ENCODE results near the gene KCNC3. TPM values are rescaled to one million over a fixed set of nuclear protein-coding genes. Genes with fewer than 3 reads are reported as not detected.

KCNC3 gene
- total RNA-seq, 1 donor from 2014 or later: 12.8 TPM

- Histone ChIP-seq H3K9me3 (no peaks in the 10 kb centered on the region), H3K4me3 (no peak overlapping the region), H3K27ac (no peak overlapping the region), H3K27me3 (no peaks in the 10 kb centered on the region), H3K36me3 (no peaks in the 10 kb centered on the region), H3K4me1 (no peaks in the 10 kb centered on the region)
- TF ChIP-seq, protein P1, sequence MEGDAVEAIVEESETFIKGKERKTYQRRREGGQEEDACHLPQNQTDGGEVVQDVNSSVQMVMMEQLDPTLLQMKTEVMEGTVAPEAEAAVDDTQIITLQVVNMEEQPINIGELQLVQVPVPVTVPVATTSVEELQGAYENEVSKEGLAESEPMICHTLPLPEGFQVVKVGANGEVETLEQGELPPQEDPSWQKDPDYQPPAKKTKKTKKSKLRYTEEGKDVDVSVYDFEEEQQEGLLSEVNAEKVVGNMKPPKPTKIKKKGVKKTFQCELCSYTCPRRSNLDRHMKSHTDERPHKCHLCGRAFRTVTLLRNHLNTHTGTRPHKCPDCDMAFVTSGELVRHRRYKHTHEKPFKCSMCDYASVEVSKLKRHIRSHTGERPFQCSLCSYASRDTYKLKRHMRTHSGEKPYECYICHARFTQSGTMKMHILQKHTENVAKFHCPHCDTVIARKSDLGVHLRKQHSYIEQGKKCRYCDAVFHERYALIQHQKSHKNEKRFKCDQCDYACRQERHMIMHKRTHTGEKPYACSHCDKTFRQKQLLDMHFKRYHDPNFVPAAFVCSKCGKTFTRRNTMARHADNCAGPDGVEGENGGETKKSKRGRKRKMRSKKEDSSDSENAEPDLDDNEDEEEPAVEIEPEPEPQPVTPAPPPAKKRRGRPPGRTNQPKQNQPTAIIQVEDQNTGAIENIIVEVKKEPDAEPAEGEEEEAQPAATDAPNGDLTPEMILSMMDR (IDR thresholded peaks at IDR 0.05): no peak
- peak; percentile 35 for DNase-seq
- peak; percentile 10 for ATAC-seq
- intact Hi-C loops (cut with DNase I): no loop called here
Observed at GRCh38 chr19:50290775-50291174, 38.4 kb downstream of the KCNC3 start.

DNA sequence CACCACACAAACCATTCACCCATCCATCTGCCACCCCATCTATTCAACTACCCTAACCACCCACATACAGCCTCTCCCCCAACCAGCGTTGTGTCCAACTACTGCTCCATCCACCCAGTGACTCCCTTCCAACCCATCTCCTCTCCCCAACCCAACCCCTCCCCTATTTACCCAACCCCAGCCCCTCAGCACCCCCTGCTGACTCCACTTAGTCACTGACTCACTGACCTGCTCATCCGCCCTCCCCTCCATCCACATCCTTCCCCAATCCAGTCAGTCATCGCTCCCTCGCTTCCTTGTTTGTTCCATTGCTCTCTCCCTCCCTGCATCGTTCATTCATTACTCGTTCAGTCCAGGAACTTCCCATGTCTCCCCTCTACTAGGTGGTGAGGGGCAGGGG is 39.2 kb downstream of the KCNC3 start:
- Histone ChIP-seq H3K36me3 (no peaks in the 10 kb centered on the region), H3K4me1 (no peaks in the 10 kb centered on the region), H3K9me3 (no peaks in the 10 kb centered on the region), H3K27me3 (no peaks in the 10 kb centered on the region), H3K4me3 (no peak overlapping the region), H3K27ac (no peak overlapping the region)
- intact Hi-C loops (cut with DNase I): no loop called here
- ATAC-seq (no peak), DNase-seq (no peak)
- TF ChIP-seq, protein P1 (IDR thresholded peaks at IDR 0.05): no peak

GRCh38 chr19:50288954-50289353 is 40.2 kb downstream of the KCNC3 start:
- Histone ChIP-seq H3K36me3 (no peaks in the 10 kb centered on the region), H3K27me3 (no peaks in the 10 kb centered on the region), H3K9me3 (no peaks in the 10 kb centered on the region), H3K27ac (no peak overlapping the region), H3K4me1 (no peaks in the 10 kb centered on the region), H3K4me3 (no peak overlapping the region)
- DNase-seq: no peak
- no peak for ATAC-seq
- intact Hi-C loops (cut with DNase I): no loop called here
- TF ChIP-seq, protein P1 (IDR thresholded peaks at IDR 0.05): no peak

DNA sequence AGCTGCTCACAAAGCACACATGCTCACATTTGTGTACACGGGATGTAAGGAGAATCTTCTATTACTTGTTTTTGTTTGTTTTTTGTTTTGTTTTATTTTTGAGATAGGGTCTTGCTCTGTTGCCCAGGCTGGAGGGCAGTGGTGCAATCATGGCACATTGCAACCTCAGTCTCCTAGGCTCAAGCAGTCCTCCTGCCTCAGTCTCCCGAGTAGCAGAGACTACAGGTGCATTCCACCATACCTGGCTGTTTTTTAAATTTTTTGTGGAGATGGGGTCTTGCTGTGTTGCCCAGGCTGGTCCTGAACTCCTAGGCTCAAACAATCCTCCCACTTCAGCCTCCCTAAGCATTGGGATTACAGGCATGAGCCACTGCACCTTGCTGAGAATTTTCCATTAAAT is 41.8 kb downstream of the KCNC3 start:
- no peaks in the 10 kb centered on the region for H3K4me1 ChIP-seq
- TF ChIP-seq, protein P1 (IDR thresholded peaks at IDR 0.05): no peak

DNA sequence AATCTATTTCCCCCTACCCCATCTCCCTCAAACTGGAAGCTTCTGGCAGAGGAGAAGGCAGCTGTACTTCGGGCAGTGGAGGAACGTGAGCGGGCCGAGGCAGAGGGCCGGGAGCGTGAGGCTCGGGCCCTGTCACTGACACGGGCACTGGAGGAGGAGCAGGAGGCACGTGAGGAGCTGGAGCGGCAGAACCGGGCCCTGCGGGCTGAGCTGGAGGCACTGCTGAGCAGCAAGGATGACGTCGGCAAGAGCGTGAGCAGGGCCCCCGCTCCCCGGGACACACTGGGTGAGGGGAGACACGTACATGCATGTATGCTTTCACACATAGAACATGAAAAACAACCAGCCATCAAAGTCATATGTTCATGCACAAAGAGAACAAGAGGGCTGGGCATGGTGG is 42.7 kb downstream of the KCNC3 start:
- DNase-seq (no peak), ATAC-seq (no peak)
- H3K9me3 ChIP-seq: no peaks in the 10 kb centered on the region
- H3K4me1 ChIP-seq: no peaks in the 10 kb centered on the region
- no peak overlapping the region for H3K27ac ChIP-seq
- intact Hi-C loops (cut with DNase I): no loop called here
- TF ChIP-seq, protein P1 (IDR thresholded peaks at IDR 0.05): no peak
- H3K4me3 ChIP-seq: no peak overlapping the region
- H3K36me3 ChIP-seq: no peaks in the 10 kb centered on the region
- no peaks in the 10 kb centered on the region for H3K27me3 ChIP-seq

More for the DNA sequence above, 41.8 kb downstream of the KCNC3 start:
- no peak overlapping the region for H3K4me3 ChIP-seq
- ATAC-seq (no peak), DNase-seq (no peak)
- H3K9me3 ChIP-seq: no peaks in the 10 kb centered on the region
- H3K36me3 ChIP-seq: no peaks in the 10 kb centered on the region
- H3K27ac ChIP-seq: no peak overlapping the region
- H3K27me3 ChIP-seq: no peaks in the 10 kb centered on the region
- intact Hi-C loops (cut with DNase I): no loop called here

- no peaks in the 10 kb centered on the region for H3K27me3 ChIP-seq
- no peaks in the 10 kb centered on the region for H3K4me1 ChIP-seq
- intact Hi-C loops (cut with DNase I): no loop called here
- H3K9me3 ChIP-seq: no peaks in the 10 kb centered on the region
- no peak overlapping the region for H3K4me3 ChIP-seq
- H3K27ac ChIP-seq: no peak overlapping the region
- no peaks in the 10 kb centered on the region for H3K36me3 ChIP-seq
- DNase-seq (no peak), ATAC-seq (no peak)
- TF ChIP-seq, protein P1 (IDR thresholded peaks at IDR 0.05): no peak
Observed at GRCh38 chr19:50285833-50286232, 43.3 kb downstream of the KCNC3 start.

All from upper lobe of right lung (tissue), 1 donor.